GM23338 (cell line): Measurements from ENCODE around the gene MEGF6.

Experiments used
- CREB1 ChIP-seq: fragments of 250-450 bp; sonication (Bioruptor Pico); IDR thresholded peaks from 2 replicates; pipeline ENCODE4 v1.5.0; 2020; ENCODE audit warnings: low read depth, mild to moderate bottlenecking, moderate library complexity
- EZH2 ChIP-seq: fragments of 200-600 bp; sonication (generic); IDR thresholded peaks from one replicate; pipeline ENCODE4 v1.8.0; 2017; ENCODE audit warnings: antibody characterized with exemption, mild to moderate bottlenecking, low read depth; ENCODE audit not compliant: unreplicated experiment
- EZH2phosphoT487 ChIP-seq: fragments of 200-600 bp; sonication (generic); IDR thresholded peaks from one replicate; pipeline ENCODE4 v1.8.1; 2018; ENCODE audit warnings: antibody characterized with exemption; ENCODE audit not compliant: unreplicated experiment
- JUNB ChIP-seq: IDR thresholded peaks from one replicate; pipeline ENCODE4 v1.6.1; 2016; ENCODE audit warnings: antibody characterized with exemption; ENCODE audit not compliant: unreplicated experiment
- POLR2AphosphoS5 ChIP-seq: IDR thresholded peaks from 2 replicates; pipeline ENCODE4 v1.6.1; 2016; ENCODE audit warnings: antibody characterized with exemption, low read depth
- STAT1 ChIP-seq: IDR thresholded peaks from one replicate; pipeline ENCODE4 v1.6.1; 2016; ENCODE audit warnings: antibody characterized with exemption; ENCODE audit not compliant: unreplicated experiment
- ZNF331 ChIP-seq: fragments of 250-450 bp; sonication (Bioruptor Pico); IDR thresholded peaks from 2 replicates; pipeline ENCODE4 v1.5.0; 2020; ENCODE audit warnings: low read depth, mild to moderate bottlenecking, moderate library complexity
- TF ChIP-seq, protein P1 (sequence below), 2 experiments: fragments of 200-600 bp in 1 of 2; sonication (generic) in 1 of 2; conservative IDR thresholded peaks; 2 replicates each; pipeline versions ENCODE4 v1.5.1 to v1.6.1; 2016 to 2017; ENCODE audit warnings: antibody characterized with exemption in 2 of 2, low read depth in 2 of 2, mild to moderate bottlenecking in 2 of 2, moderate library complexity in 1 of 2
- TF ChIP-seq, protein P2 (sequence below): IDR thresholded peaks from 2 replicates; pipeline ENCODE4 v1.6.1; 2016; ENCODE audit warnings: antibody characterized with exemption
- TF ChIP-seq, protein P3 (sequence below): IDR thresholded peaks from one replicate; pipeline ENCODE4 v1.6.1; 2018; ENCODE audit warnings: antibody characterized with exemption; ENCODE audit not compliant: unreplicated experiment
- TF ChIP-seq, protein P4 (sequence below): fragments of 250-450 bp; sonication (Bioruptor Pico); IDR thresholded peaks from 2 replicates; pipeline ENCODE4 v1.5.0; 2020; ENCODE audit warnings: mild to moderate bottlenecking, moderate library complexity

DNA sequence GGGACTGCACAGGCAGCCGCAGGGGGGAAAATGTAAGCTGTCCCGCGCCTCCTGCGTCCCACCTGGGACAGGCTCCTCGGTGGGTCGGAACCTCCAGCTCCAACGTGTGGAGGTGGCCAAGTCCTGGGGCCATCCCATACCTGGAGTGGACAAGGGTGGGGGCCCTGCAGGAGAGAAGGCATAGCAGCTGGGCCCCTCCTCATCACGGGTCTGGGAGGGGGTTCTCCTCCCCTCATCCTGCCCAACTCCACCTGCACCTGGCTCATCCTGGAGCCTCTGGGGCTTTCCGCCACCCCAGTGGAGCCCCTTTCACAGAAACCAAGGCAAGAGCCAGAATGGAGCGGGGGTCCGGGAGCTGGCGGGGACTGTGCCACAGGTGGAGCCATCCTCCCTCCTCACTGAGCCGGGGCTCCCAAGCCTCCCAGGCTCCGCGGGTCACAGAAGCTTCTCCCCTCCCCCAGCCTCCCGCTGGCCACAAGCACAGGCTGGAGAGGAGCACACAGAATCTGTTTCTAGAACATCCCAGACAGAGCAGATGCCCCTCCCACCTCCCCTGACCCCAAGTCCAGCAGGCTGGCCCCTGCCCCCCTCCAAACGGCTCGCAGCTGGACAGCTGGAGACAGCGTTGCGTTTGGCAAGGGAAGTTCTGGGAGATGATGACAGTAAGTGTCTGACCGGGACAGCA lies 65.8 kb downstream of the MEGF6 start:
- no peak for TF ChIP-seq EZH2
- TF ChIP-seq, protein P1, sequence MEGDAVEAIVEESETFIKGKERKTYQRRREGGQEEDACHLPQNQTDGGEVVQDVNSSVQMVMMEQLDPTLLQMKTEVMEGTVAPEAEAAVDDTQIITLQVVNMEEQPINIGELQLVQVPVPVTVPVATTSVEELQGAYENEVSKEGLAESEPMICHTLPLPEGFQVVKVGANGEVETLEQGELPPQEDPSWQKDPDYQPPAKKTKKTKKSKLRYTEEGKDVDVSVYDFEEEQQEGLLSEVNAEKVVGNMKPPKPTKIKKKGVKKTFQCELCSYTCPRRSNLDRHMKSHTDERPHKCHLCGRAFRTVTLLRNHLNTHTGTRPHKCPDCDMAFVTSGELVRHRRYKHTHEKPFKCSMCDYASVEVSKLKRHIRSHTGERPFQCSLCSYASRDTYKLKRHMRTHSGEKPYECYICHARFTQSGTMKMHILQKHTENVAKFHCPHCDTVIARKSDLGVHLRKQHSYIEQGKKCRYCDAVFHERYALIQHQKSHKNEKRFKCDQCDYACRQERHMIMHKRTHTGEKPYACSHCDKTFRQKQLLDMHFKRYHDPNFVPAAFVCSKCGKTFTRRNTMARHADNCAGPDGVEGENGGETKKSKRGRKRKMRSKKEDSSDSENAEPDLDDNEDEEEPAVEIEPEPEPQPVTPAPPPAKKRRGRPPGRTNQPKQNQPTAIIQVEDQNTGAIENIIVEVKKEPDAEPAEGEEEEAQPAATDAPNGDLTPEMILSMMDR (conservative IDR thresholded peaks at IDR 0.05; ENCODE audit: low read depth in 2 of 2) = no peak
- TF ChIP-seq, protein P2, sequence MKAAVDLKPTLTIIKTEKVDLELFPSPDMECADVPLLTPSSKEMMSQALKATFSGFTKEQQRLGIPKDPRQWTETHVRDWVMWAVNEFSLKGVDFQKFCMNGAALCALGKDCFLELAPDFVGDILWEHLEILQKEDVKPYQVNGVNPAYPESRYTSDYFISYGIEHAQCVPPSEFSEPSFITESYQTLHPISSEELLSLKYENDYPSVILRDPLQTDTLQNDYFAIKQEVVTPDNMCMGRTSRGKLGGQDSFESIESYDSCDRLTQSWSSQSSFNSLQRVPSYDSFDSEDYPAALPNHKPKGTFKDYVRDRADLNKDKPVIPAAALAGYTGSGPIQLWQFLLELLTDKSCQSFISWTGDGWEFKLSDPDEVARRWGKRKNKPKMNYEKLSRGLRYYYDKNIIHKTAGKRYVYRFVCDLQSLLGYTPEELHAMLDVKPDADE = no peak
- TF ChIP-seq EZH2phosphoT487 = no peak
- no peak for TF ChIP-seq POLR2AphosphoS5
- no peak for TF ChIP-seq CREB1
- TF ChIP-seq, protein P3, sequence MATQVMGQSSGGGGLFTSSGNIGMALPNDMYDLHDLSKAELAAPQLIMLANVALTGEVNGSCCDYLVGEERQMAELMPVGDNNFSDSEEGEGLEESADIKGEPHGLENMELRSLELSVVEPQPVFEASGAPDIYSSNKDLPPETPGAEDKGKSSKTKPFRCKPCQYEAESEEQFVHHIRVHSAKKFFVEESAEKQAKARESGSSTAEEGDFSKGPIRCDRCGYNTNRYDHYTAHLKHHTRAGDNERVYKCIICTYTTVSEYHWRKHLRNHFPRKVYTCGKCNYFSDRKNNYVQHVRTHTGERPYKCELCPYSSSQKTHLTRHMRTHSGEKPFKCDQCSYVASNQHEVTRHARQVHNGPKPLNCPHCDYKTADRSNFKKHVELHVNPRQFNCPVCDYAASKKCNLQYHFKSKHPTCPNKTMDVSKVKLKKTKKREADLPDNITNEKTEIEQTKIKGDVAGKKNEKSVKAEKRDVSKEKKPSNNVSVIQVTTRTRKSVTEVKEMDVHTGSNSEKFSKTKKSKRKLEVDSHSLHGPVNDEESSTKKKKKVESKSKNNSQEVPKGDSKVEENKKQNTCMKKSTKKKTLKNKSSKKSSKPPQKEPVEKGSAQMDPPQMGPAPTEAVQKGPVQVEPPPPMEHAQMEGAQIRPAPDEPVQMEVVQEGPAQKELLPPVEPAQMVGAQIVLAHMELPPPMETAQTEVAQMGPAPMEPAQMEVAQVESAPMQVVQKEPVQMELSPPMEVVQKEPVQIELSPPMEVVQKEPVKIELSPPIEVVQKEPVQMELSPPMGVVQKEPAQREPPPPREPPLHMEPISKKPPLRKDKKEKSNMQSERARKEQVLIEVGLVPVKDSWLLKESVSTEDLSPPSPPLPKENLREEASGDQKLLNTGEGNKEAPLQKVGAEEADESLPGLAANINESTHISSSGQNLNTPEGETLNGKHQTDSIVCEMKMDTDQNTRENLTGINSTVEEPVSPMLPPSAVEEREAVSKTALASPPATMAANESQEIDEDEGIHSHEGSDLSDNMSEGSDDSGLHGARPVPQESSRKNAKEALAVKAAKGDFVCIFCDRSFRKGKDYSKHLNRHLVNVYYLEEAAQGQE = no peak
- TF ChIP-seq STAT1 = no peak
- TF ChIP-seq JUNB = no peak
- TF ChIP-seq, protein P4, sequence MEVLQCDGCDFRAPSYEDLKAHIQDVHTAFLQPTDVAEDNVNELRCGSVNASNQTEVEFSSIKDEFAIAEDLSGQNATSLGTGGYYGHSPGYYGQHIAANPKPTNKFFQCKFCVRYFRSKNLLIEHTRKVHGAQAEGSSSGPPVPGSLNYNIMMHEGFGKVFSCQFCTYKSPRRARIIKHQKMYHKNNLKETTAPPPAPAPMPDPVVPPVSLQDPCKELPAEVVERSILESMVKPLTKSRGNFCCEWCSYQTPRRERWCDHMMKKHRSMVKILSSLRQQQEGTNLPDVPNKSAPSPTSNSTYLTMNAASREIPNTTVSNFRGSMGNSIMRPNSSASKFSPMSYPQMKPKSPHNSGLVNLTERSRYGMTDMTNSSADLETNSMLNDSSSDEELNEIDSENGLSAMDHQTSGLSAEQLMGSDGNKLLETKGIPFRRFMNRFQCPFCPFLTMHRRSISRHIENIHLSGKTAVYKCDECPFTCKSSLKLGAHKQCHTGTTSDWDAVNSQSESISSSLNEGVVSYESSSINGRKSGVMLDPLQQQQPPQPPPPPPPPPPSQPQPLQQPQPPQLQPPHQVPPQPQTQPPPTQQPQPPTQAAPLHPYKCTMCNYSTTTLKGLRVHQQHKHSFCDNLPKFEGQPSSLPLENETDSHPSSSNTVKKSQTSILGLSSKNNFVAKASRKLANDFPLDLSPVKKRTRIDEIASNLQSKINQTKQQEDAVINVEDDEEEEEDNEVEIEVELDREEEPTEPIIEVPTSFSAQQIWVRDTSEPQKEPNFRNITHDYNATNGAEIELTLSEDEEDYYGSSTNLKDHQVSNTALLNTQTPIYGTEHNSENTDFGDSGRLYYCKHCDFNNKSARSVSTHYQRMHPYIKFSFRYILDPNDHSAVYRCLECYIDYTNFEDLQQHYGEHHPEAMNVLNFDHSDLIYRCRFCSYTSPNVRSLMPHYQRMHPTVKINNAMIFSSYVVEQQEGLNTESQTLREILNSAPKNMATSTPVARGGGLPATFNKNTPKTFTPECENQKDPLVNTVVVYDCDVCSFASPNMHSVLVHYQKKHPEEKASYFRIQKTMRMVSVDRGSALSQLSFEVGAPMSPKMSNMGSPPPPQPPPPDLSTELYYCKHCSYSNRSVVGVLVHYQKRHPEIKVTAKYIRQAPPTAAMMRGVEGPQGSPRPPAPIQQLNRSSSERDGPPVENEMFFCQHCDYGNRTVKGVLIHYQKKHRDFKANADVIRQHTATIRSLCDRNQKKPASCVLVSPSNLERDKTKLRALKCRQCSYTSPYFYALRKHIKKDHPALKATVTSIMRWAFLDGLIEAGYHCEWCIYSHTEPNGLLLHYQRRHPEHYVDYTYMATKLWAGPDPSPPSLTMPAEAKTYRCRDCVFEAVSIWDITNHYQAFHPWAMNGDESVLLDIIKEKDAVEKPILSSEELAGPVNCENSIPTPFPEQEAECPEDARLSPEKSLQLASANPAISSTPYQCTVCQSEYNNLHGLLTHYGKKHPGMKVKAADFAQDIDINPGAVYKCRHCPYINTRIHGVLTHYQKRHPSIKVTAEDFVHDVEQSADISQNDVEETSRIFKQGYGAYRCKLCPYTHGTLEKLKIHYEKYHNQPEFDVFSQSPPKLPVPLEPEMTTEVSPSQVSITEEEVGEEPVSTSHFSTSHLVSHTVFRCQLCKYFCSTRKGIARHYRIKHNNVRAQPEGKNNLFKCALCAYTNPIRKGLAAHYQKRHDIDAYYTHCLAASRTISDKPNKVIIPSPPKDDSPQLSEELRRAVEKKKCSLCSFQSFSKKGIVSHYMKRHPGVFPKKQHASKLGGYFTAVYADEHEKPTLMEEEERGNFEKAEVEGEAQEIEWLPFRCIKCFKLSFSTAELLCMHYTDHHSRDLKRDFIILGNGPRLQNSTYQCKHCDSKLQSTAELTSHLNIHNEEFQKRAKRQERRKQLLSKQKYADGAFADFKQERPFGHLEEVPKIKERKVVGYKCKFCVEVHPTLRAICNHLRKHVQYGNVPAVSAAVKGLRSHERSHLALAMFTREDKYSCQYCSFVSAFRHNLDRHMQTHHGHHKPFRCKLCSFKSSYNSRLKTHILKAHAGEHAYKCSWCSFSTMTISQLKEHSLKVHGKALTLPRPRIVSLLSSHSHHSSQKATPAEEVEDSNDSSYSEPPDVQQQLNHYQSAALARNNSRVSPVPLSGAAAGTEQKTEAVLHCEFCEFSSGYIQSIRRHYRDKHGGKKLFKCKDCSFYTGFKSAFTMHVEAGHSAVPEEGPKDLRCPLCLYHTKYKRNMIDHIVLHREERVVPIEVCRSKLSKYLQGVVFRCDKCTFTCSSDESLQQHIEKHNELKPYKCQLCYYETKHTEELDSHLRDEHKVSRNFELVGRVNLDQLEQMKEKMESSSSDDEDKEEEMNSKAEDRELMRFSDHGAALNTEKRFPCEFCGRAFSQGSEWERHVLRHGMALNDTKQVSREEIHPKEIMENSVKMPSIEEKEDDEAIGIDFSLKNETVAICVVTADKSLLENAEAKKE (CRISPR knock-in tag) = no peak
- no peak for TF ChIP-seq ZNF331 (CRISPR knock-in tag)
